LNCaP clone FGC (cell line): ENCODE data around the gene ENTPD6.

Experiments used
- DNase-seq: peaks from one replicate; pipeline ENCODE4 v3.0.0-alpha.2; 2011; ENCODE audit warnings: low read depth
- H3K4me3 ChIP-seq: 2 replicates; pipeline ENCODE4 v1.5.1; 2011; ENCODE audit warnings: mild to moderate bottlenecking, low read depth, low read length, control low read depth
- TF ChIP-seq, protein P1 (sequence below): IDR thresholded peaks from 2 replicates; pipeline ENCODE4 v1.5.1; 2012; ENCODE audit warnings: mild to moderate bottlenecking; ENCODE audit not compliant: control insufficient read depth, insufficient read depth; ENCODE audit errors: extremely low read depth

The ENTPD6 gene

DNA sequence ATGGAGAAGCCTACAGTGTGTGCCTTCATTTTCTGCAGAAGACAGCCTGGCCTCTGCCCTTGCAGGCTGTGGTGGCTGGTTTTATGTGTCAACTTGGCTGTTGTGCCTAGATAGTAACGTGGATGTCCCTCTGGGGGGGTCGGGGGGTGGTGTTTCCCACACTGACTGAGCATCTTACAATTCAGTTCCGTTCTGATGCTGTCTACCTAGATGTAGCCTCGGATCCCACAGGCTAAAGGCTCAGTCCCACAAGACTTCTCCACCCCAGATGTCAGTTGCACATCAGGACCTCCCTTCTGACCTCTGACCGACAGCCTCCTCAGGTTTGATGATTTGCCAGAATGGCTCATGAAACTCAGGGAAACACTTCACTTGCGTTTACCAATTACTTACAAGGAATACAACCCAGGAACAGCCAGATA is 56.7 kb downstream of the ENTPD6 start:
- DNase-seq = no peak
- H3K4me3 ChIP-seq = no peak overlapping the region
- TF ChIP-seq, protein P1, sequence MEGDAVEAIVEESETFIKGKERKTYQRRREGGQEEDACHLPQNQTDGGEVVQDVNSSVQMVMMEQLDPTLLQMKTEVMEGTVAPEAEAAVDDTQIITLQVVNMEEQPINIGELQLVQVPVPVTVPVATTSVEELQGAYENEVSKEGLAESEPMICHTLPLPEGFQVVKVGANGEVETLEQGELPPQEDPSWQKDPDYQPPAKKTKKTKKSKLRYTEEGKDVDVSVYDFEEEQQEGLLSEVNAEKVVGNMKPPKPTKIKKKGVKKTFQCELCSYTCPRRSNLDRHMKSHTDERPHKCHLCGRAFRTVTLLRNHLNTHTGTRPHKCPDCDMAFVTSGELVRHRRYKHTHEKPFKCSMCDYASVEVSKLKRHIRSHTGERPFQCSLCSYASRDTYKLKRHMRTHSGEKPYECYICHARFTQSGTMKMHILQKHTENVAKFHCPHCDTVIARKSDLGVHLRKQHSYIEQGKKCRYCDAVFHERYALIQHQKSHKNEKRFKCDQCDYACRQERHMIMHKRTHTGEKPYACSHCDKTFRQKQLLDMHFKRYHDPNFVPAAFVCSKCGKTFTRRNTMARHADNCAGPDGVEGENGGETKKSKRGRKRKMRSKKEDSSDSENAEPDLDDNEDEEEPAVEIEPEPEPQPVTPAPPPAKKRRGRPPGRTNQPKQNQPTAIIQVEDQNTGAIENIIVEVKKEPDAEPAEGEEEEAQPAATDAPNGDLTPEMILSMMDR = no peak

DNA sequence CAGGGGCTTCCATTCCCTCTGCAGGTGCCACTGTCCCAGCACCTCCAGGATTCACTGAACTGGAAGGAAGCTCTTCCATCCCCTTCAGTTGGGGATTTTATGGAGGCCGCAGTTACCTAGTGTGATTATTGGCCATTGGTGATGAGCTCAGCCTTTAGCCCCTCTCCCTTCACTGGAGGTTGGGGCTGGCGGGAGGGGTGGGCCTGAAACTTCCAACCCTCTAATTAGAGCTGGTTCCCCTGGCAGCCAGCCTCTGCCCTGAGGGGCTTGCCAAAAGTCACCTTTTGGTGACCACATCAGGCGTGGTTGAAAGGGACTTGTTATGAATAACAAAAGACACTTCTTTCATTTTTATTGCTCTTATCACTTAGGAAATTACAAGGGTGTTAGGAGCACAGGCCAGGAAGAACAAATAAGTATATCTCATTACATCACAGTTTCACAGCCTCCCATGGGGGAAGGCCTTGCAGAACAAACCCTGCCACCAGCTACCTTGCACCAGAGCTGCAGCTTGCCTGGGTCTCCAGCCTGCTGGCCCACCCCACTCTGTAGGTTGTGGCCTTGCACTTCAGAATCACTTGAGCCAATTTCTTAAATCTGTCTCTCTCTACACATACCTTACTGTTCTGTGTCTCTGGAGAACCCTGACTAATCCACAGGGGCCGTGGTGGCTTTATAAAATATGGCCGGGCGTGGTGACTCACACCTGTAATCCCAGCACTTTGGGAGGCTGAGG is 57.3 kb downstream of the ENTPD6 start:
- no peak for DNase-seq
- H3K4me3 ChIP-seq = no peak overlapping the region
- TF ChIP-seq, protein P1 = no peak

DNA sequence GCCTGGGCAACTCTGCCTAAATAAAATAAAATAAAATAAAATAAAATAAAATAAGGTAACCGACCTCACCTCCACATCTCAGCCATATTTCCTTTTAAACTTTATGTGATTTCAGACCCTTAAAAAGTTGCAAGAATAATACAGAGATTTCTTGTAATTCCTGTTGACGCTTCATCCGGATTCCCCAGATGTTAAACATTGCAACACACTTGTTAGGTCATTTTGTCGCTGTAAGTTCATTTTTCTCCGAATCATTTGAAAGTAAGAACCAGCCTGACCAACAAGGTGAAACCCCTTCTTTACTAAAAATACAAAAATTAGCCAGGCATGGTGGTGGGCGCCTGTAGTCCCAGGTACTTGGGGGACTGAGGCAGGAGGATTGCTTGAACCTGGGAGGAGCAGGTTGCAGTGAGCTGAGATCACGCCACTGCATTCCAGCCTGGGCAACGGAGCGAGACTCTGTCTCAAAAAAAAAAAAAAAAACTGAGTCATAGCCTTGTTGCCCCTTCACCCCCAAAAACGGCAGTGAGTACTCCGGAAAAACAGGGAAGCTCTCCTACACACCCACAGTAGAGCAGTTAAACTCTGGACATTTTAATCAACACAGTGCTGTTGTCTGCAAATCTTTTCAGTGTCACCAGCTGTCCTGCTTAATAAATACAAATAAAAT is 58.2 kb downstream of the ENTPD6 start:
- DNase-seq = no peak
- no peak overlapping the region for H3K4me3 ChIP-seq
- TF ChIP-seq, protein P1 = no peak

DNA sequence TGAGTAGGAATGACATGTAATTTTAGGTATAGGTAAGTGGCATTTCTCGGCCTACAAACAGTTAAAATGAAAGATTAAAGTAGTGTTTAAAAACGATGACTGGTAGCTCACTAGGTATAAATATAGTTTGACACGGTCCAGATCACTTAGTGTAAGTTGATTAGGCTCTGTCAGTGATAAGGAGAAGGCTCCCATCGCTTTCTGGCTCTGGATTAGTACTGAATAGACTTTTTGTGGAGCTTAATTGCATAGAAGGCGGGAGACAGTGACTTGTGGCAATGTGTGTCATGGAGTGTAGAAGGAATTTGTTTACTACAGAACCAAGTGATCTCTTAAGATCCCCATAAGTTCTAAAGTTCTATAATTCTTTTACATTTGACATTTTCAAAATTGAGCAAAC is 59.1 kb downstream of the ENTPD6 start:
- H3K4me3 ChIP-seq = no peak overlapping the region
- TF ChIP-seq, protein P1 = no peak
- no peak for DNase-seq

DNA sequence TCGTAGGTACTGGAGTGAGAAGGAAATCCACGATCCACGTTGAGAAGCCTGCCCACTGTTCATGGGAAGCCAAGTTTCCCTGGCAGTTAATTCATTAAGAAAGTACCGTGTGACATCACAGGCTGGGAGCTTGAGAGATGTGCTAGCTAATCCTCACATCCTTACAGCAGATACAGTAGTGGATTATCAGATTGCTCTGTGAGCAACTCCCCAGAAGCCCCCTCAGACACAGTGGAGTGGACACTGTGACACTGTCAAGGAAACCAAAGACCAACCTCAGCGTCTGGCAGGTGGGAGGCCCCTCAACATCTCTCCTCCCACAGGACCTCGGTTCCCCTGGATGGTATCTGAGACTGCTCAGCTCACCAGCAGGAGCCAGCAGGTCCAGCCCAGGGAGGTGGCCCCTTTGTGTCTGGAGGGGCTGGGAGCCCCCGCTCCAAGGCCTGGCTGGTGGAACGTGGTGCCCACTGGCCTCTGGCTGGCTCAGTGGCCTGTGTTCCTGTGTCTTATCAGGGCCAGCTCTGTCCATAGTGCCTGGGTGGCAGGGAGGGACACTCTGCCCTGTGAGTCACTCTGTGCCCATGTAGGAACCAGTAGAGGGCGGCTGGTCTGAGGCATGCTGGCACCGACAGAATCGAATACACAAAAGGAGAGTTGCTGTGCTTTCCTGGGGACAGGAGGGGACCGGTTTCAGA is 59.6 kb downstream of the ENTPD6 start:
- DNase-seq = peak; percentile 85
- TF ChIP-seq, protein P1 = peak; percentile 59
- H3K4me3 ChIP-seq = no peak overlapping the region

DNA sequence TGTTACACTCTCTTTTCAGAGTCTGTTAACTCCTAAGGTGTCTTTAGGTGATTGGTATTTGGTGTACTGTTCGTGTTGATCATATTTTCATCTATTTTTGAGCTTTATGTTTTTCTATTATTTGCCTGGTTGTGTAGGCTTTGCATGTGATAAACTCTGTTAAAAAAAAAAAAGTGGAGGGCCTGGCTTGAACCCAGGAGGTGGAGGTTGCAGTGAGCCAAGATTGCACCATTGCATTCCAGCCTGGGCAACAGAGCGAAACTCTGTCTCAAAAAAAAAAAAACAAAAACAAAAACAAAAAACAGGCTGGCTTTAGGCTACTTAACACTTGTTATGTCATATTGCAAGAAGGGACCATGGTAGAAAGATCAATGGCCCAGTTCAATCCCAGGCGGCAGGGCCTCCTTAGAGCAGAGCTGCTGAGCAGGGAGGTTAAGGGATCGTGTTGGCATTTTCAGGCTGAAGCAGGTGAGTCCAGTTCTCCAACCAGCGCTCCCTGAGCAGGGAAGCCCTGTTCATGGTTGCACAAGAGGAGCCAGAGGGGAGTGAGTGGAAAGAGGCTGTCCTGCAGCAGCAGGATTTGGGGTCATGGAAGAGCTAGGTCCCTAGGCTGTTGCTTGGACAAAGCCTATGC is 60.8 kb downstream of the ENTPD6 start:
- H3K4me3 ChIP-seq = no peak overlapping the region
- TF ChIP-seq, protein P1 = no peak
- DNase-seq = no peak
